A673 (cell line): ENCODE results near the gene PADI6.

Source experiments
- EZH2 ChIP-seq: fragments of 200-600 bp; sonication (generic); IDR thresholded peaks from 2 replicates; pipeline ENCODE4 v1.6.1; 2017; ENCODE audit warnings: borderline replicate concordance, low read depth, mild to moderate bottlenecking, mixed read lengths, antibody characterized with exemption, low read length; ENCODE audit not compliant: poor library complexity, severe bottlenecking
- TF ChIP-seq, protein P1 (sequence below): fragments of 300-800, 200-600 bp; sonication (generic); conservative IDR thresholded peaks from 2 replicates; pipeline ENCODE4 v1.5.1; 2017; ENCODE audit warnings: low read depth, mild to moderate bottlenecking, antibody characterized with exemption, low read length, moderate library complexity, mixed read lengths

DNA sequence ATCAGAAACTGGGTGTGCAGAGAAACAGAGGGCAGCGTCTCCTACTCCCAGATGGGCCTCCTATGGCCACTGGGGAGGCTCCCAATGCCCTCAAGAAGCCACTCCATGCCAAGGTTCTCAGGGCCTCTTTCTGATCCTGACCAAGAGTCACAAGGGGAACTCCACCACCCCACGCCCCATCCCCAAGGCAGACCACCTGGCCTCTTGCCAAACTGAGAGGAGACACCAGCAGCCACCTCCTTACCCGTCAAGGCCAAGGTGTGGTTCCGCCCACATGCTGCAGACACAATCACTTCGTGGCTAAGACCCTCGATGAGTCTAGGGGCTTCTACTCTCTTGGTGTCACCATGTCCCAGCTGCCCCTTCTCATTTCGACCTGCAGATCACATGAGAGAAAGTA lies 50.5 kb downstream of the PADI6 start:
- TF ChIP-seq, protein P1, sequence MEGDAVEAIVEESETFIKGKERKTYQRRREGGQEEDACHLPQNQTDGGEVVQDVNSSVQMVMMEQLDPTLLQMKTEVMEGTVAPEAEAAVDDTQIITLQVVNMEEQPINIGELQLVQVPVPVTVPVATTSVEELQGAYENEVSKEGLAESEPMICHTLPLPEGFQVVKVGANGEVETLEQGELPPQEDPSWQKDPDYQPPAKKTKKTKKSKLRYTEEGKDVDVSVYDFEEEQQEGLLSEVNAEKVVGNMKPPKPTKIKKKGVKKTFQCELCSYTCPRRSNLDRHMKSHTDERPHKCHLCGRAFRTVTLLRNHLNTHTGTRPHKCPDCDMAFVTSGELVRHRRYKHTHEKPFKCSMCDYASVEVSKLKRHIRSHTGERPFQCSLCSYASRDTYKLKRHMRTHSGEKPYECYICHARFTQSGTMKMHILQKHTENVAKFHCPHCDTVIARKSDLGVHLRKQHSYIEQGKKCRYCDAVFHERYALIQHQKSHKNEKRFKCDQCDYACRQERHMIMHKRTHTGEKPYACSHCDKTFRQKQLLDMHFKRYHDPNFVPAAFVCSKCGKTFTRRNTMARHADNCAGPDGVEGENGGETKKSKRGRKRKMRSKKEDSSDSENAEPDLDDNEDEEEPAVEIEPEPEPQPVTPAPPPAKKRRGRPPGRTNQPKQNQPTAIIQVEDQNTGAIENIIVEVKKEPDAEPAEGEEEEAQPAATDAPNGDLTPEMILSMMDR = no peak
- no peak for TF ChIP-seq EZH2
